ENCODE results near the gene MT1A. TPM values are rescaled to one million over a fixed set of nuclear protein-coding genes. Genes with fewer than 3 reads are reported as not detected.
A peak's percentile ranks its signal among the peaks of the same experiment; 100 is the strongest.

Gene MT1A
- total and polyA plus RNA-seq, 7 donors = 4.0 to 4,396 (median 128) TPM

DNA sequence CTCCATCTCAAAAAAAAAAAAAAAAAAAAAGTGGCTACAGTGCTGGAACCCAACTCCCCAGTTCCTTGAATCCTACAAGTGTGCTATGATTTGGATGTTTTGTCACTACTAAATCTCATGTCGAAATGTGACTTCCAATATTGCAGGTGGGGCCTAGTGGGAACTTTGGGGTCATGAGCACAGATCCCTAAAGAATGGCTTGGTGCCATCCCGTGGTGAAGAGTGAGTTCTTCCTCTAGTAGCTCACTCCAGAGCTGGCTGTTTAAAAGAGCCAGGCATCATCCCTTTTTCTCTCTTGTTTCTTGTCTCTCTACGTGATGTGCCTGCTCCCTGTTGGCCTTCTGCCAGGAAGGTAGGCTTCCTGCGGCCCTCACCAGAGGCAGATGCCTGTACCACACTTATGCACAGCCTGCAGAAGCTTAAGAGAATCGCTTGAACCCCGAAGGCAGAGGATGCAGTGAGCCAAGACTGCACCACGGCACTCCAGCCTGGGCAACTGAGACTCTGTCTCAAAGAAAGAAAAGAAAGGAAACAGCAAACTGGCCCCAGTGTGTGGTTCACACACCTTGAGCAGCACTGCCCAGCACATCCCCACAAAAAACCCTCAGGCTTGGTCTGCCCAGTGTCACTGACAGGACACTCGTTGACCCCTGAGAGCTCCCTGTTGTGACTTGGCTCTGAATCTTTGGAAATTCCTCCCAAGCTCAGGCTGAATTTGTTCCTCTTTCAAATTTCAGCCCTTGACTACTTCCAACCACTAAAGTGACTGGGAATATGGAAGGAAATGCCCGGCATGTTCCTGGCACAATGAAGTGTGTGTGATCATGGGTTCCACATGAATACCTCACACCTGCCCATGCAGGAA is 9.7 kb upstream of the MT1A start:
- intact Hi-C loops (cut with DNase I) = loop anchor here in 1 of 2 donors (2.0 kb wide), 1 partner anchor 50 kb away; no protein-coding TSS in a partner anchor
- Histone ChIP-seq H3K9me3 (no peaks in the 10 kb centered on the region), H3K27ac (peak overlapping the region; percentile 97), H3K27me3 (ENCODE audit: insufficient read depth in 3 of 3, low read length in 2 of 3) (no peaks in the 10 kb centered on the region), H3K36me3 (ENCODE audit: insufficient read depth in 1 of 2, low read depth in 1 of 2) (no peaks in the 10 kb centered on the region), H3K4me3 (no peak overlapping the region), H3K4me1 (peaks cover 33% of the 10 kb centered on the region)
- DNase-seq (no peak), ATAC-seq (no peak)
- whole genome bisulfite sequencing, 3 donors = 49 to 62% (median 52%) methylated on average over 9 of the region's 9 CpGs
- TF ChIP-seq, protein P1, sequence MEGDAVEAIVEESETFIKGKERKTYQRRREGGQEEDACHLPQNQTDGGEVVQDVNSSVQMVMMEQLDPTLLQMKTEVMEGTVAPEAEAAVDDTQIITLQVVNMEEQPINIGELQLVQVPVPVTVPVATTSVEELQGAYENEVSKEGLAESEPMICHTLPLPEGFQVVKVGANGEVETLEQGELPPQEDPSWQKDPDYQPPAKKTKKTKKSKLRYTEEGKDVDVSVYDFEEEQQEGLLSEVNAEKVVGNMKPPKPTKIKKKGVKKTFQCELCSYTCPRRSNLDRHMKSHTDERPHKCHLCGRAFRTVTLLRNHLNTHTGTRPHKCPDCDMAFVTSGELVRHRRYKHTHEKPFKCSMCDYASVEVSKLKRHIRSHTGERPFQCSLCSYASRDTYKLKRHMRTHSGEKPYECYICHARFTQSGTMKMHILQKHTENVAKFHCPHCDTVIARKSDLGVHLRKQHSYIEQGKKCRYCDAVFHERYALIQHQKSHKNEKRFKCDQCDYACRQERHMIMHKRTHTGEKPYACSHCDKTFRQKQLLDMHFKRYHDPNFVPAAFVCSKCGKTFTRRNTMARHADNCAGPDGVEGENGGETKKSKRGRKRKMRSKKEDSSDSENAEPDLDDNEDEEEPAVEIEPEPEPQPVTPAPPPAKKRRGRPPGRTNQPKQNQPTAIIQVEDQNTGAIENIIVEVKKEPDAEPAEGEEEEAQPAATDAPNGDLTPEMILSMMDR (IDR thresholded peaks at IDR 0.05) = no peak

DNA sequence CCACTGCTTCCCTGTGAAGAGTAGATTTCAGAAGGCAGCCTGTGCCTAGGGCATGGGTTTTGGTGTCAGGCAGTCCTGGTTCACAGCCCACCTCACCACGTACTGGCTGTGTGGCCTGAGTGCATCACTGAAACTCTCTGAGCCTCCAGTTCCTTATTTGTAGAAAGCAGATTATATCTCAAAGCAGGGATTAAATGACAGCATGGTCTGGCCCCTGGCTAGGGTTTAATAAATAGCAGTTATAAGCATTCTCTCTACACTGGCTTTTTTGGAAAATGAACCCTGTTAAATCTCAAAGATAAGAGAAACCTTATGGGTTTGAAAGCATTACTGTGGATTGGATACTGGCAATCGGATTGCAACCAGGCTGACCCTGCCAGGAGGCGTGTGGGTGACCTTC is 8.9 kb upstream of the MT1A start:
- Histone ChIP-seq H3K36me3 (ENCODE audit: insufficient read depth in 1 of 2, low read depth in 1 of 2) (no peaks in the 10 kb centered on the region), H3K27me3 (ENCODE audit: insufficient read depth in 3 of 3, low read length in 2 of 3) (no peaks in the 10 kb centered on the region), H3K4me1 (peaks cover 32% of the 10 kb centered on the region), H3K9me3 (no peaks in the 10 kb centered on the region), H3K4me3 (no peak overlapping the region), H3K27ac (peak overlapping the region; percentile 97)
- DNase-seq = no peak
- ATAC-seq = no peak
- WGBS, 3 donors = 50 to 69% (median 57%) methylated on average over 3 of the region's 3 CpGs
- intact Hi-C loops (cut with DNase I) = loop anchor here in 1 of 2 donors (2.0 kb wide), 1 partner anchor 49 kb away; no protein-coding TSS in a partner anchor
- TF ChIP-seq, protein P1 (IDR thresholded peaks at IDR 0.05) = no peak

DNA sequence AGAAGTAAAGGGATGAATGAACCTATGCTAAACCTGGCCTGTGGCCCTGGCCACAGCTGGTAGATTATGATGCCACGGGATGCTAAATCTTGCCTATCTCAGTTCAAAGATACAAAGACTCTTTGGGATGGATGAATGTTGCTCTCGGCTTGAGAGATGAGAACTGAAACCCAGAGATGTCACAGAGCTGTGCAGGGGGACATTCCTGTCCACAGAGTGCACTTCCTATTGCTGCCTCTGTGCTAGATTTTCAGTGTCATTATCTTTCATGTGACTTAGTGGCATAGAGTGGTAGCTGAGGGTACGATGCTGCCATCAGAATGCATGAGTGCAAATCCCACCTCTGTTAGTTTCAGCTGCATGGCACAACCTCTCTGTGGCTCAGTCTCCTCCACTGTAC is 8.3 kb upstream of the MT1A start:
- H3K9me3 ChIP-seq = no peaks in the 10 kb centered on the region
- 70 to 74% (median 74%) methylated on average over 3 of the region's 3 CpGs for WGBS, 3 donors
- no peaks in the 10 kb centered on the region for H3K36me3 ChIP-seq (ENCODE audit: insufficient read depth in 1 of 2, low read depth in 1 of 2)
- H3K27ac ChIP-seq = no peak overlapping the region
- TF ChIP-seq, protein P1 (IDR thresholded peaks at IDR 0.05) = no peak
- no peaks in the 10 kb centered on the region for H3K27me3 ChIP-seq (ENCODE audit: insufficient read depth in 3 of 3, low read length in 2 of 3)
- H3K4me3 ChIP-seq = no peak overlapping the region
- ATAC-seq (no peak), DNase-seq (no peak)
- intact Hi-C loops (cut with DNase I) = loop anchor here in 1 of 2 donors (5.0 kb wide), 1 partner anchor 42 kb away; no protein-coding TSS in a partner anchor
- peaks cover 29% of the 10 kb centered on the region for H3K4me1 ChIP-seq

DNA sequence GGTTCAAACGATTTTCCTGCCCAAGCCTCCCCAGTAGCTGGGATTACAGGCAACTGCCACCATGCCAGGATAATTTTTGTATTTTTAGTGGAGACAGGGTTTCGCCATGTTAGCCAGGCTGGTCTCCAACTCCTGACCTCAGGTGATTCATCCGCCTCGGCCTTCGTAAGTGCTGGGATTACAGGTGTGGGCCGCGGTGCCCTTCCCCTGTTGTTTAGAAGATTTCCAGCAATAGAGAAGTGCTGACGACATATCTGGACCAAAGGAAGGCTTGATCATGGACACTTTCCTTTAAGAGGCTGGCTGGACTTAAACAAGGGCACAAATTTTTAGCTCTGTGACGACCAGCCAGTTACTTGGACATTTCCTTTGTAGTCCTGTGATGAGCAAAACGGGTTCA is 7.3 kb upstream of the MT1A start:
- H3K36me3 ChIP-seq (ENCODE audit: insufficient read depth in 1 of 2, low read depth in 1 of 2) = no peaks in the 10 kb centered on the region
- peaks cover 0 to 2% (median 0%) of the 10 kb centered on the region in 3 donors for H3K27me3 ChIP-seq (ENCODE audit: insufficient read depth in 3 of 3, low read length in 2 of 3)
- no peak overlapping the region for H3K4me3 ChIP-seq
- H3K27ac ChIP-seq = no peak overlapping the region
- H3K9me3 ChIP-seq = no peaks in the 10 kb centered on the region
- no peak for ATAC-seq
- intact Hi-C loops (cut with DNase I) = loop anchor here in 1 of 2 donors (5.0 kb wide), 1 partner anchor 41 kb away; no protein-coding TSS in a partner anchor
- TF ChIP-seq, protein P1 (IDR thresholded peaks at IDR 0.05) = no peak
- H3K4me1 ChIP-seq = peaks cover 22% of the 10 kb centered on the region
- no peak for DNase-seq
- WGBS, 3 donors = 88 to 94% (median 91%) methylated on average over 10 of the region's 10 CpGs

All from psoas muscle (tissue), 8 donors.